Esophagus squamous epithelium (tissue), 5 donors: ENCODE results near the gene RAB26. TPM values are rescaled to one million over a fixed set of nuclear protein-coding genes. Genes with fewer than 3 reads are reported as not detected.
A peak's percentile ranks its signal among the peaks of the same experiment; 100 is the strongest.

Experiments
- DNase-seq: peaks from one replicate; lab custom pipeline; 2025; lab: John Stamatoyannopoulos, UW
- H3K27ac ChIP-seq, 4 donors: fragments of 200-600 bp; sonication (generic); one replicate each; pipeline ENCODE4 v1.5.1; 2016 to 2019; ENCODE audit warnings: mild to moderate bottlenecking in 1 of 4
- H3K27me3 ChIP-seq, 4 donors: fragments of 200-600 bp; sonication (generic); 1 replicate in 3 of 4; 2 replicates in 1 of 4; pipeline versions ENCODE4 v1.5.1 to v1.6.0; 2017 to 2021; ENCODE audit warnings: antibody characterized with exemption in 1 of 4
- H3K36me3 ChIP-seq, 3 donors: fragments of 200-600 bp; sonication (generic); one replicate each; pipeline ENCODE4 v1.5.1; 2016 to 2019
- H3K4me1 ChIP-seq, 3 donors: fragments of 200-600 bp; sonication (generic); one replicate each; pipeline ENCODE4 v1.5.1; 2017 to 2019
- H3K4me3 ChIP-seq, 4 donors: fragments of 200-600 bp; sonication (generic); 1 replicate in 3 of 4; 2 replicates in 1 of 4; pipeline ENCODE4 v1.5.1; 2016 to 2019; ENCODE audit warnings: mild to moderate bottlenecking in 2 of 4, moderate library complexity in 1 of 4
- H3K9me3 ChIP-seq, 3 donors: fragments of 200-600 bp; sonication (generic); one replicate each; pipeline ENCODE4 v1.5.1; 2016 to 2019
- CTCF ChIP-seq, 6 experiments: fragments of 450-650 bp in 4 of 6; fragments of 200-600 bp in 2 of 6; sonication (generic) in 2 of 6; IDR thresholded peaks; one replicate each; pipeline ENCODE4 v1.5.1; 2016 to 2019; ENCODE audit warnings: antibody characterized with exemption in 6 of 6, mild to moderate bottlenecking in 4 of 6, moderate library complexity in 4 of 6
- POLR2A ChIP-seq, 4 donors: fragments of 450-650 bp; IDR thresholded peaks; one replicate each; pipeline ENCODE4 v1.6.1; 2017; ENCODE audit warnings: antibody characterized with exemption in 4 of 4, mild to moderate bottlenecking in 4 of 4, moderate library complexity in 3 of 4
- WGBS, 2 donors: methylation state at CpG; one replicate each; pipeline ENCODE4 v1.1.5; 2018; 5-methylcytosine and 5-hydroxymethylcytosine counted together
- intact Hi-C: fragments of 100-400 bp; cut with DNase I; formaldehyde crosslinking; loops from one replicate; pipeline ENCODE4 v1.15.0; 2022
- total RNA-seq, 4 donors: library from RNA; depleted of rRNA; stranded (reverse); fragments of >200 nt; gene quantifications; one replicate each; pipeline ENCODE4 v1.1.0, GENCODE V29; 2016
- donor health status: DM: yes; HTN: yes; CAD: no.

The RAB26 gene
- total RNA-seq, 4 donors from 2014 or later: 0.26 to 4.2 (median 0.99) TPM

DNA sequence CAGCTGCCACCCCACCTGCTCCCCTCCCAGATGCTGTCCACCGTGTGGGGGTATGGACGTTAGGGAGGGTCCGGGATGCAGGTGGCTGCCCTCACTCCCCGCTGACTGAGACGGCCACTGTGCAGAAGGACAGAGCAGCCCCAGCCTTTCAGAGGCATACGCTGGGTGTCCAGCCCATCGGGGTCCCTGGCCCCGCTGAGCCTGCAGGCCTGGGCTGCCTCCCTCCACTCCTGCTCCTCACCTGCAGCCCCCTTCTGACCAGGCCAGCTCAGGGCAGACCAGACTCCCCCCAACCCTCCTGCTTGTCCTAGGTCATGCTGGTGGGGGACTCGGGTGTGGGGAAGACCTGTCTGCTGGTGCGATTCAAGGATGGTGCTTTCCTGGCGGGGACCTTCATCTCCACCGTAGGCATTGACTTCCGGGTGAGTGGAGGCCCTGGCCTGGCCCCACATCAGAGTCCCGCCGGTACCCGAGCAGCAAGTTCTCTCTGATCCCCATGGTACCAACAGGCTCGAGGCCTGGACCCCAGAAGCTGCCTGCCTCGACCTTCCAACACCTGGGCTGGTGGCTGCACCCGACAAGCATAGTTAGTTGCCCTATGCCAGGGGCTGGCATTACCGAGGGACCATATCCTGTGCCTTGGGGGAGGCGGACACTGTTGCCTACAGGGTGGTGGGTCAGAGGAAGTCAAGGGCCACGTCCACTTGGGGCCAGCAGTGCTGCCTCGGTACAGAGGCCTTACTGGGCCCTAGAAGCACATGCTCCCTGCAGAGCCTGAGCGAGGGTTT is 1.4 kb downstream of the RAB26 start:
- Histone ChIP-seq H3K4me3 (peak overlapping the region in 1 of 4 donors; percentile 69), H3K27me3 (no peaks in the 10 kb centered on the region), H3K27ac (peak overlapping the region; percentile 67 to 92 (median 89)), H3K36me3 (peaks cover 0 to 29% (median 6%) of the 10 kb centered on the region in 3 donors), H3K9me3 (no peaks in the 10 kb centered on the region), H3K4me1 (peaks cover 67 to 75% (median 68%) of the 10 kb centered on the region in 3 donors)
- intact Hi-C loops: no loop called here
- WGBS, 2 donors: 35 to 43% methylated on average over 6 to 7 of the region's 24 CpGs
- DNase-seq: no peak
- no peak for TF ChIP-seq CTCF (IDR thresholded peaks at IDR 0.05)
- no peak for TF ChIP-seq POLR2A (IDR thresholded peaks at IDR 0.05)

- intact Hi-C loops: no loop called here
- no peak for DNase-seq
- Histone ChIP-seq H3K27me3 (no peaks in the 10 kb centered on the region), H3K36me3 (peaks cover 0 to 29% (median 6%) of the 10 kb centered on the region in 3 donors), H3K9me3 (no peaks in the 10 kb centered on the region), H3K4me1 (peaks cover 67 to 77% (median 68%) of the 10 kb centered on the region in 3 donors), H3K27ac (peak overlapping the region; percentile 67 to 92 (median 89)), H3K4me3 (peak overlapping the region in 1 of 4 donors; percentile 91)
- TF ChIP-seq POLR2A (IDR thresholded peaks at IDR 0.05) (no peak), CTCF (IDR thresholded peaks at IDR 0.05) (no peak)
- WGBS, 2 donors: 0 to 36% methylated on average over 3 to 4 of the region's 18 CpGs
Observed at GRCh38 chr16:2150418-2151187, 2.2 kb downstream of the RAB26 start.

DNA sequence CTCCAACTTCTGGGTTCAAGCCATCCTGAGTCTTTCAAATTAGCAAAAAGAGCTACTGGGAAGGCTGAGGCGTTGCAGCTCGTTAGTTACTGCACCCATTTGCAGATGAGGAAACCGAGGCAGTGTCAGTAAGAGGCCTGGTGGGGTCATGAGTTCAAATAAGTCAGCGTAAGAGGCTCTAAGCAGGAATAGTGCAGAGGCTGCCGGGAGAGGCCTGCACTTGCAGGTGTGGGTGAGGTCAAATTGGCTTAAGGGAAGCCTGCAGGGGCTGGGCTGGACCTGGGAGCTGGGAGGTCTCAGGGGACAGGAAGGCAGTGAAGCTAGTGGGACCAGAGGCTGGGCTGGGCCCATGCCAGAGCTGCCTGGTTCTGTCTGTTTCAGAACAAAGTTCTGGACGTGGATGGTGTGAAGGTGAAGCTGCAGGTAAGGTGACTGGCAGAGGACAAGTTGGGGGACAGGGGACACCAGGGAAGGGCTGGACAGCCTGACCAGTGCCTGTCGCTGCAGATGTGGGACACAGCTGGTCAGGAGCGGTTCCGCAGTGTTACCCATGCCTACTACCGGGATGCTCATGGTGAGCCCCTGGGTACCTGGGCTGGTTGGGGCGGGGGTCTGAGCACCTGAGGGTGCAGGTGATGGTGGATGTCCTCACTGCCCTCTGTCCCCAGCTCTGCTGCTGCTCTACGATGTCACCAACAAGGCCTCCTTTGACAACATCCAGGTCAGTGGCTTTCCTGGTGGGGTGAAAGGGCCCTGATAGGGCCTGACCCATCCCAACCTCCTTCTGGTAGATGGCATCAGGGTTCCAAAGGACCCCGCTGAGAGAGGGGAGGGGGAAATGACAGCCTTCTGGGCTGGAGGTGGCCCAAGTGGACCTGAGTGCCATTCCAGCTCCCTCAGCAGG is 3.0 kb downstream of the RAB26 start:
- no peaks in the 10 kb centered on the region for H3K27me3 ChIP-seq
- peak overlapping the region in 1 of 4 donors; percentile 91 for H3K4me3 ChIP-seq
- H3K9me3 ChIP-seq: no peaks in the 10 kb centered on the region
- intact Hi-C loops: no loop called here
- TF ChIP-seq POLR2A (IDR thresholded peaks at IDR 0.05) (no peak), CTCF (IDR thresholded peaks at IDR 0.05) (no peak)
- no peak for DNase-seq
- WGBS, 2 donors: 32 to 49% methylated on average over 6 to 9 of the region's 13 CpGs
- peak overlapping the region; percentile 67 to 92 (median 89) for H3K27ac ChIP-seq
- peaks cover 69 to 83% (median 72%) of the 10 kb centered on the region in 3 donors for H3K4me1 ChIP-seq
- H3K36me3 ChIP-seq: peaks cover 0 to 29% (median 6%) of the 10 kb centered on the region in 3 donors

DNA sequence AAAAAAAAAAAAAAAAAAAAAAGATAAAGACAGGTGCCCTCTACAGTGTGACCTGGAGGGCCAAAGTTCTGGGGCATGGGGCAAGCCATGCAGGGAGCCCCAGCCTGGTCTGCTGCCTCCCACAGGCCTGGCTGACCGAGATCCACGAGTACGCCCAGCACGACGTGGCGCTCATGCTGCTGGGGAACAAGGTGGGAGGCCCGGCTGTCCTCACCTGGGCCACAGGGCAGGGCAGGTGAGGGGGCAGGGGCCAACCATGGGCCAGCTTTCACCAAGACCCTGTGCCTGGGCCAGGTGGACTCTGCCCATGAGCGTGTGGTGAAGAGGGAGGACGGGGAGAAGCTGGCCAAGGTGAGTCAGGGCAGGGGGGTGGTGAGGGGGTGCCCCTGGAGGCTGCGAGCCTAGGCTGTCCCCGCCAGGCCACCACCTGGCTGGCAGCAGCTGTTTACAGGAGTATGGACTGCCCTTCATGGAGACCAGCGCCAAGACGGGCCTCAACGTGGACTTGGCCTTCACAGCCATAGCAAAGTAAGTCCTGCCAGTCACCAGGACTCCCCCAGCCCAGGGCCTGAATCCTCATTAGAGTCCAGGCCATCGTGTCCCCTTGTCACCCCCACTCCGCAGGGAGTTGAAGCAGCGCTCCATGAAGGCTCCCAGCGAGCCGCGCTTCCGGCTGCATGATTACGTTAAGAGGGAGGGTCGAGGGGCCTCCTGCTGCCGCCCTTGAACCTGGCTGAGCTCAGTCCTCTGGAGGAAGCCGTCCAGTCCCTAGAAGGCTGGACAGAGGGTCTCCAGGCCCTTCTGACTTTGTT is 4.5 kb downstream of the RAB26 start:
- intact Hi-C loops: no loop called here

More for the DNA sequence above, 4.5 kb downstream of the RAB26 start:
- Histone ChIP-seq H3K27me3 (no peaks in the 10 kb centered on the region), H3K36me3 (peaks cover 0 to 29% (median 6%) of the 10 kb centered on the region in 3 donors), H3K4me3 (peak overlapping the region; percentile 78 to 91 (median 82)), H3K4me1 (peaks cover 80 to 91% (median 83%) of the 10 kb centered on the region in 3 donors), H3K9me3 (no peaks in the 10 kb centered on the region), H3K27ac (peak overlapping the region; percentile 86 to 92 (median 89))
- WGBS, 2 donors: 20 to 23% methylated on average over 9 to 11 of the region's 25 CpGs
- no peak for DNase-seq
- TF ChIP-seq CTCF (IDR thresholded peaks at IDR 0.05) (no peak), POLR2A (IDR thresholded peaks at IDR 0.05) (no peak)
